ENCODE data around the gene SAMD14. TPM values are rescaled to one million over a fixed set of nuclear protein-coding genes. Genes with fewer than 3 reads are reported as not detected.
A peak's percentile ranks its signal among the peaks of the same experiment; 100 is the strongest.

Gene SAMD14
- total RNA-seq, 3 donors from 2014 or later = 0.52 to 2.6 (median 1.2) TPM

DNA sequence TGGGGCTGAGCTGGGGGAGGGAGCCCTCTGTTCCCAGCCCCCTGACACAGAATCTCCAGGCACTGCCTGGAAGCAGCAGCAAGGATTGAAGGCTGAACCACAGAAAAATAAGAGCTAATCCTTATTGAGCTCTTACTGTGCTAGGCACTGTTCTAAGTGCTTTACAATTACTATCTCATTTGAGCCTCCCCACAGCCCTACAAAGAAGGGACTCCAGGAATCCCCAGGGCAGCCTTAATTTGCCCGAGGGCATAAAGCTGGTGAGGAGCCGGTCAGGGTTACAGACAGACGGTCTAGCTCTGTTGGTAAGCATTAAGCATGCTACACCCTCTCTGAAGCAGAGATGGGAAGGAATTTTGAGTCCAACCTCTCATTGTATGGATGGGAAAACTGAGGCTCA lies 7.0 kb downstream of the SAMD14 start:
- TF ChIP-seq, protein P1, sequence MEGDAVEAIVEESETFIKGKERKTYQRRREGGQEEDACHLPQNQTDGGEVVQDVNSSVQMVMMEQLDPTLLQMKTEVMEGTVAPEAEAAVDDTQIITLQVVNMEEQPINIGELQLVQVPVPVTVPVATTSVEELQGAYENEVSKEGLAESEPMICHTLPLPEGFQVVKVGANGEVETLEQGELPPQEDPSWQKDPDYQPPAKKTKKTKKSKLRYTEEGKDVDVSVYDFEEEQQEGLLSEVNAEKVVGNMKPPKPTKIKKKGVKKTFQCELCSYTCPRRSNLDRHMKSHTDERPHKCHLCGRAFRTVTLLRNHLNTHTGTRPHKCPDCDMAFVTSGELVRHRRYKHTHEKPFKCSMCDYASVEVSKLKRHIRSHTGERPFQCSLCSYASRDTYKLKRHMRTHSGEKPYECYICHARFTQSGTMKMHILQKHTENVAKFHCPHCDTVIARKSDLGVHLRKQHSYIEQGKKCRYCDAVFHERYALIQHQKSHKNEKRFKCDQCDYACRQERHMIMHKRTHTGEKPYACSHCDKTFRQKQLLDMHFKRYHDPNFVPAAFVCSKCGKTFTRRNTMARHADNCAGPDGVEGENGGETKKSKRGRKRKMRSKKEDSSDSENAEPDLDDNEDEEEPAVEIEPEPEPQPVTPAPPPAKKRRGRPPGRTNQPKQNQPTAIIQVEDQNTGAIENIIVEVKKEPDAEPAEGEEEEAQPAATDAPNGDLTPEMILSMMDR (IDR thresholded peaks at IDR 0.05) = no peak
- ATAC-seq = no peak
- Histone ChIP-seq H3K4me1 (ENCODE audit: low read depth) (no peaks in the 10 kb centered on the region), H3K9me3 (no peaks in the 10 kb centered on the region), H3K4me3 (no peak overlapping the region), H3K36me3 (ENCODE audit: low read depth) (no peaks in the 10 kb centered on the region)
- no peak for DNase-seq
- intact Hi-C loops (cut with DNase I, micrococcal nuclease) = no loop called here

DNA sequence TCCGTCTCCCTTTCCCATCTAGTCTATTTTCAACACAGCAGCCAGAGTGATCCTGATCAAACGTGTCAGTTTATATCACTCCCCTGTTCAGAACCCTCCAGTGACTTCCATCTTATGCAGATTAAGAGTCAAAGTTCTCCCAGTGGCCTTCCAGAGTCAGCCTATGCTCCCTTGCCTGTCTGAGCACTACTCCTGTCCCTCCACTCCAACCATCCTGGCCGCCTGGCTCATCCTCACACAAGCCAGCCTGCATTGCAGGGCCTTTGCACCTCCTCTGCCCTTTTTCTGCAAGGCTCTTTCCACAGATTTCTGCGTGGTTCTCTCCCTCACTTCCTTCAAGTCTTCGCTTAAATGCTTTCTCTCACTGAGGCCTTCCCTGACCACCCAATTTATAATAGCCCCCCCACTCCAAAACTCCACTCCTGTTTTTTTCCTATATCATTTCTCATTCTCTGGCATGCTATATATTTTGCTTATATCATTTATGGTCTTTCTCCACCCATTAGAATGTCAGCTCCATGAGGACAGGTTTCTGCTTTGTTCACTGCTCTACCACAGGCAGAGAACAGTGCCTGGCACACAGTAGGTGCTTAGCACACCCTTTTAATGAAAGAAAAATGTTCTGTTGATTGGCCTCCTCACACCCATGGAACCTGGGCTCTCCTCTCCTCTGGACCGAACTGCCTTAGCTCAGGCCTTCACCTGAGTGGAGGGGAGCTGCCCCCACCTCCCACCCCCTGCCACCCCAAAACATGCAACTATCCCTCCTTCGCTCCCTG lies 9.3 kb downstream of the SAMD14 start:
- Histone ChIP-seq H3K4me3 (no peak overlapping the region), H3K36me3 (ENCODE audit: low read depth) (no peaks in the 10 kb centered on the region), H3K4me1 (ENCODE audit: low read depth) (peaks cover 5% of the 10 kb centered on the region), H3K9me3 (no peaks in the 10 kb centered on the region)
- no peak for ATAC-seq
- TF ChIP-seq, protein P1 (IDR thresholded peaks at IDR 0.05) = no peak
- intact Hi-C loops (cut with DNase I, micrococcal nuclease) = no loop called here
- no peak for DNase-seq

DNA sequence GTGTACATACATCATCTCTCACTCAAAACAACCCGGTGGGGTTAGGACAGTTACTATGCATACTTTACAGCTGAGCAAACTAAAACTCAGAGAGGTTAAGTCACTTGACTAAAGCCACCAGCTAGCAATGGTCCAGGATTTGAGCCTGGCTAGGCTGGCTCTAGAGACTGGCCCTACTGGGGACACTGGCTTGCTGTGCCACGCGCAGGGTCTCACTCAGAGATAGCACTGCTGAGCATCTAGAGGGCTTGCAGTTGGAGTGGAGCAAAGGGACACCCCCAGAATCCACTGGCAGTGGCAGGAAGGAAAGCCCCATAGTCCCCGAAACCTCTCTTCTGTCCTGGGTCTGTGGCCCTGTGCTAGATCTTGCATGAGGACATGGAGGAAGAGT lies 11.1 kb downstream of the SAMD14 start:
- Histone ChIP-seq H3K9me3 (no peaks in the 10 kb centered on the region), H3K36me3 (ENCODE audit: low read depth) (no peaks in the 10 kb centered on the region), H3K4me3 (no peak overlapping the region), H3K4me1 (ENCODE audit: low read depth) (peaks cover 5% of the 10 kb centered on the region)
- ATAC-seq (no peak), DNase-seq (no peak)
- intact Hi-C loops (cut with DNase I, micrococcal nuclease) = loop anchor here in 1 of 2 donors (10.0 kb wide), 1 partner anchor 46 kb away; the partner anchor contains the start of gene SGCA
- TF ChIP-seq, protein P1 (IDR thresholded peaks at IDR 0.05) = no peak

DNA sequence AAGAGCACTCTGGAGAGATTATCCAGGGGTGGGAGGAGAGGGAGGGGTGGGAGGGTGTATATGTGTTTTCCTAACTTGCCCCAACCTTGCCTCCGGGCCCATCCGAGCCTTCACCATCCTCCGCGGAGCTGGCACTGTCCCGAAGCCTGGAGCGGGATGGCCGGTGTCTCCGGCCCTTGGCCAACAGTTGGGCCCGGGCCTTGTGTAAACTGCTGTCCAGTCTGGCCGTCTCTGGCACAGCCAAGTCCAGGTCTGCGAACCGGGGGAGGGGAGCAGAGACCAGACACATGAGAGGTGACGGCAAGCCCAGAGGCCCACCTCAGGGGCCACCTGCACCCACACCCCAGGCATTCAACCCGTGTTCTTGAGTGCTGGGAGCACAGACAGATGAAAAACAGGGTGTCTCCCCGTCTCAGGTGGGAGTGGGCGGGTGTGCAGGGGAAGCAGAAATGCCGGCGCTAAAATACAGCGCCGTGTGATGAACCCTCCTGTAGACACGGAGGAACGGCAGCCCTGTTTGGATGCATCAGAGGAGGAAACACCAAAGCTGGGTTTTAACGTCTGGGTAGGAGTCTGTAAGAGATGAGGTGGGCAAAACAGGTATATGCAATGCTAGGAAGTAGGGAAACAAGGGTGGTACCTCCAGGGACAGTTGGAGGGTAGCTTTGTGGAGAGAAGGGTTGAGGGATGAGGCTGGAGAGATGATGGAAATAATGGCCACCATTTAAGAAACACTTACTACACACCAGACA lies 11.7 kb downstream of the SAMD14 start:
- intact Hi-C loops (cut with DNase I, micrococcal nuclease) = loop anchor here in 1 of 2 donors (10.0 kb wide), 1 partner anchor 47 kb away; the partner anchor contains the start of gene SGCA
- no peaks in the 10 kb centered on the region for H3K36me3 ChIP-seq (ENCODE audit: low read depth)
- TF ChIP-seq, protein P1 (IDR thresholded peaks at IDR 0.05) = no peak
- no peak overlapping the region for H3K4me3 ChIP-seq
- no peaks in the 10 kb centered on the region for H3K9me3 ChIP-seq
- ATAC-seq (no peak), DNase-seq (peak in 1 of 3 donors; percentile 50)
- peaks cover 5% of the 10 kb centered on the region for H3K4me1 ChIP-seq (ENCODE audit: low read depth)

DNA sequence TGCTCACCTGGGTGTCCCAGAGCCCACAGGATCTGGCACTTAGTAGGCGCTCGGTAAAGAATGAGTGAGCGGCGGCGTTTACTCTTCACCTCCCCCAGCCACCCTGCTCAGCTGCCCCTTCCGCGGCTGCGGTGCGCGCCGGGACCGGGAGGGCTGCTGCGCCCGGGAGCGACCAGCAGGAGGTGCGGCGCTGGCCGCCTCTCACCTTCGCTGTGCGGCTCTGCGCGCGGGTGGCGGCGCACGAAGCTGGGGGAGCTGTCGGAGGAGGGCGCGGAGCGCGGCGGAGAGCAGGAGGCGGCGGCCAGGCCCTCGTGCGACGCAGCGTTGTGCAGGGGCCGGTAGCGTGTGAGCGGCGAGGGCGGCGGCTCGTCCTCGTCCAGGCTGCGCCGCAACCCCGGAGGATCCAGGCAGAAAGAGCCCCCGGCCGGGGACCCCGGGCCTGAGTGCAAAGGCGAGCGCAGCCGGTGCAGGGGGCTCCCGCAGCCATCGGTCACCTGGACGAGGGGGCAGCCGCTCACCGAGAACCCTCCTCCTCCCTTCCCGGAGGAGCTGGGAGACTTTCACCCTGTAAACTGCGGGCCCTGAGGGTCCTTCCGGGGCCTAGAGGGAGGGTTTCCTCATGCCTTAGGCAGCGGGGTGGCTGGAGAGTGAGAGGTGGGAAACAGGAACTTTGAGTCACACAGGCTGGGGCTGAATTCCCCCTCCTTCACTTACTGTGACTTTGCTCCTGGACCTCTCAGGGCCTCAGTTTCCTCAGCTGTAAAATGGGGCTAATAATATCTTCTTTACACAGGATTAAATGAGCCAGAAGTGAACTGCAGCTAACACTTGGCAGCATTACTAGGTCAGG lies 12.5 kb downstream of the SAMD14 start:
- Histone ChIP-seq H3K36me3 (ENCODE audit: low read depth) (no peaks in the 10 kb centered on the region), H3K4me3 (no peak overlapping the region), H3K9me3 (no peaks in the 10 kb centered on the region), H3K4me1 (ENCODE audit: low read depth) (peaks cover 5% of the 10 kb centered on the region)
- ATAC-seq (peak; percentile 84), DNase-seq (peak; percentile 61 to 80 (median 69))
- intact Hi-C loops (cut with DNase I, micrococcal nuclease) = loop anchor here in 1 of 2 donors (10.0 kb wide), 1 partner anchor 47 kb away; the partner anchor contains the start of gene SGCA
- TF ChIP-seq, protein P1 (IDR thresholded peaks at IDR 0.05) = peak; percentile 60
